GM21529 (cell line): ENCODE results near the gene YEATS2.
A peak's percentile ranks its signal among the peaks of the same experiment; 100 is the strongest.

ENCODE experiments used
- ATAC-seq: cut with Tn5 transposase; IDR thresholded peaks from one replicate; pipeline ENCODE4 v1.9.1; 2021; ENCODE audit not compliant: unreplicated experiment

The YEATS2 gene

DNA sequence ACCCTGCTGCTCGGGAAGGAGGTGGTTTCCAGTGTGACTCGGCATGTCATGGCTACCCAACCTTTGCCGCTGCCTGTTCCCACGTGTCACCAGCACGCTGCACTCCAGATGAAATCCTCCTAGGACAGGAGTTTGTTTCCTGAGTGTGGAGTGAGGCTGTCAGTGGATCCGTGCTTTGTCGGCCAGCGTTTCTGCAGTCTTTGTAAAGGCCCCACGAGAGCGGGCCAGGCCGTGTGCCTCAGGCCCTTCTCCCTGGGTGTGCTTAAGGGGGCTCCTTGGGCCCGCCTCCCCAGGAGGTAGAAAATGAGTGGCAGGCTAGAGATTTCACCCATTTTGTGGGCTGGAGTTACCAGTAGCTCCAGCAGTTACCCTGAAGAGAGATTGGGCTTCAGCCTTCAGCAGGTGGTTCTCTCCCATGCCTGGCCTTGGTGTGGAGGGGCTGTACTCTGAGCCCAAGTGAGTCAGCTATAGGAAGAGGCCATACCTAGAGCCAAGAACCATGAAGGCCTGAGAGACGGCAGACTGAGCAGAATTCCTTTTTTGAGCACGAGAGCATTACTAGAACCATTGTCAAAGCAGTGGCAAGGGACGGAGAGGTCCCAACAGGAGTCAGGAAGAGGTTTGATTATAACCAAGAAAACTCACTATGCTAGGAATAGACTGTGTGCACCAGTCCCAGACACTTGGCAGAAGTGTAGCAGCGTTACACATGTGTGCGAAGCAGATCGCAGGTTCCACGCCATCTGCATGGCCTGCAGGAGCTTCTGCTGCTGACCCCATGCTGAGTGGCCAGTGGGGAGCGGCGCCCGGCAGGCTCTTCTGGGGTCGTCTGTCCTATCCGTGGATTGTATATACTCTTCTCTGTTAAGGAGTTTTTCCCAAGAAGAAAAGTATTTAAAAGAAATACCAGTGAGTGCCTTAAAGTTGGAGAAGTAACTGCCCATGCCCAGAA is 113.3 kb downstream of the YEATS2 start:
- no peak for ATAC-seq

DNA sequence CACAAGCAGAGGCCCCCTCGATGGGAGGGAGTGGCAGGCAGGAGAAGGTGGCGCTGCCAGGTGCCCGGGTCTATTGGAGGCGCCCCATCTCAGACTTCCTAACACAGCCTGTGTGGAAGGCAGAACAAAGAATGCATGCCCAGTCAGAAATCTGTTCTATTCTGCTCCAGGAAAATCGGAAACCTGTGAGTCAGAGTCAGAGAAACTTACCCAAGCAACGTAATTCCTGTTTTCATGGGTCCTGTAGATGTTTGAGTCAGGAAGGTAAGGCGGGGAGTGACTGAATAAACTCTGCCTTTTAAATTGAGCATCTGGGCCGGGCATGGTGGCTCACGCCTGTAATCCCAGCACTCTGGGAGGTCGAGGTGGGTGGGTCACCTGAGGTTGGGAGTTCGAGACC is 114.0 kb downstream of the YEATS2 start:
- no peak for ATAC-seq

DNA sequence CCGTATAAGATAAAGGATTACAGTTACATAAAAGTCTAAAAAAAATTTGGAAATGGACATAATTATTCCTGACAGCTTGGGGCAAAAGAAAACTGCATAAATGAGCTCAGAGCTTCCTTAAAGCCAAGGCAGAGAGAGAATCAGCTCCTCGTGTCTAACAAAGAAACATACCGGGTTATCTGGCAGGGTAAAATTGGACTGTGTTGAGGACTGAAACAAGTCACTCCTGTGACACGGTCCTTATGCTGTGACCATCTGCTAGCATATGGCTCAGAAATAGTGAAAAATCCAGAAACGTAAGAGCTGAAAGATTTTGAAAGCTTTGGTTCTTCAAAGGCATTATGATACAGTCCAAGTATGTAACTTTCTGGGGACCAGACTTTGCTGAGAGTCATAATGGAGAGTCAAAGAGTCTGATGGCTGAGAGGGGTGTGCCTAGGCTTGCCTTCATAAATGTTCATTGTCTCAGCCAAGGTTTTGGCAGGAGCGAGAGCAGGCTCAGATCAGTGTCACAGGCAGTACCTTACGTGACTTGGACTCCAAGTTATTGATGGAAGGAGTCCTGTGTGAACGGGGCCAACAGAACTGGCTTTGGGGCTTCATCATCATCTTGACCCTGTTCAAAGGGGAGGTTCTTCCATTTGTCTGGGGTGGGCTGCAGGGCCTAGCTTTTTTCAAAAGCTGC is 115.3 kb downstream of the YEATS2 start:
- ATAC-seq = no peak

DNA sequence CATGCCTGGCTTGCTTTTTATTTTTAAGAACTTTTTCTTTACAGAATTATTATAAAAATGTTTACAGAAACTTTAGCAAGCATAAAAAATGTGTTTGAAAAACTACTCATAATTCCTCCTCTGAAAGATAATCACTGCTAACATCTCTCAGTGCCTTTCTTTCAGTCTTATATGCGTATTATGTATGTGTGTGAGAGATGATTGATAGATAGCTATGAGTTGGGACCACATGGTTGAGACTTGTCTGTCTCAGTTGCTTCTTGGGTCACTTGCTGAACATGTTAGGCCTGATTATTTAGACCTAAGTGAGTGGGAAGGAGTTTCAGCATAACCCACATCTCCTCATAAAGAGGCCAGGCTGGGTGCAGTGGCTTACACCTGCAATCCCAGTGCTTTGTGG is 116.6 kb downstream of the YEATS2 start:
- no peak for ATAC-seq

DNA sequence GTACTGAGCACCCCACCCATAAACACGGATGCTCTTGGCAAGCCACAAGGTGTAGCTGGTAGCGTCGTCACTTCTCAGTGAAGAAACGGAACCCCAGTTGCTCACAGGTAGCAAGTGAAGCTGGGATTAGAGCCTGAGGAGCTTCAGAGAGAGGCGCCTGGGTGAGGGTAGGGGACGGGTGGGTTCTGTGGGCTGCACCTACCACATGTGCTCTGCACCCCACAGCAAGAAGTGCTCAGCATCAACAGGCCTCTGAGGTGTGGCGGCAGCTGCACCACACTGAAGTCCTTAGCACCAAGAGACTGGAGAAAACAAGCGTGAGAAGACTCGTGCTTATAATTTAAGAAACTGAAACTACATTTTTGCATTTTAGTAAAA is 118.0 kb downstream of the YEATS2 start:
- no peak for ATAC-seq

DNA sequence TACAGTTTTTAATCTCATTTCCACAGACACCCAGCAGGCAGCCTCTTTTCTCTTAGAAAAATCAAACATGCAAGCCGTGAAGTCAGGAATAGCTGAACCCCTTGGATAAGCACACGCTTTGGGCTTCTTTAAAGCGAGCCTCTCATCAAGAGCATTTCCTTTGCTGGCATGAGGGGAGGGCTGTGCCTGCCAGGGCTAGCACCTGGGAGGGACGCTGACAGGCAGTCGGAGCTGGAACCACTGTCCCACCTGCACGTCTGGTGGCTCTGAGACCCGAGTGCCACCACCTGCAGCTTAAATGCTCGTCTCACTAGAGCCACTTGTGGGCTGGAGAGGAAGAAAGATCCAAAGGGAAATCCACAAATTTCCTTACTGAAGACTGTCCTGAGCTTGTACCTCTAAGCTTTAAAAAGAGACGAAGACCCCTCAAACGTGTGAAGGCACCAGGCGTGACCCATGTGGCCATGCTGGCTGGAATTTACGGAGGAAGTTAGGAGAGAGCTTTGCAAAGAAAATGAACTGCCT is 118.4 kb downstream of the YEATS2 start:
- no peak for ATAC-seq

DNA sequence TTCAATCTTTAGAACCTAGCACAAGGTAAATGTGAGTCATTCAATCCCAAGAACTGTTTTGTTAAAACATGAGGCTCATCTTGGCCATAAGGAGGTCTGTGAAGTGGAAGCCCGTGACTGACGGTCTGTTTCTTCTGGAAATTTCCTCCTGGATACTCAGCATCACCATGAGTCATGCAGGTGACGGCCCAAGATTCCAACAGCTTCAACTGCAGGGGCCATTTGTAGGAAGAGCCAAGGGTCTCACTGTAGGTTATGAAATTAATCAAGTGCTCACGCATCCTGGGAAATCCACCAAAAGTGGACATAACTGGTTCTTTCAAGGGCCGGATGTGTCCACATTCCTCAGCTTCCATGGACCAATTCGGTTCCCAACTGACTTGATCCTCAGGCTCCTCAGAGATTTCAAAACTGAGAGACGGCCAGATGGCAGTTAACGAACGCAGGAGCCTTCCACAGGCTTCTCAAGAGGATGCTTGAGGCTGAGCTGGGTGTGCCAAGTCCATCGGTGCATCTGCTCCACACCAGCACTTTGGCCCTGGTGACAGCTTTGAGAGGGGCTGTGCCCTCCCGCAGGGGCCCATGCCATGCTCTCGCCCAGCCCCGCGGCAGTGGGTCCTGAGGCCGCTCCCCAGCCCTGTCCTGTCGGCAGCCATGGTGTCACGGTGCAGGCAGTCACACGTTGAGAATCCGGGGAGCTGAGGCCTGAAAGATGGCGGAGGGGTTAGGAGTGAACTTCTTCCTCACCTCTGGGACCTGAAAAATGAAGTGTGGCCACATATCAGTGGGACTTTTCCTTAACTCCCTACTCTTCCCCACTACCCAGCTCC is 119.3 kb downstream of the YEATS2 start:
- ATAC-seq = no peak

DNA sequence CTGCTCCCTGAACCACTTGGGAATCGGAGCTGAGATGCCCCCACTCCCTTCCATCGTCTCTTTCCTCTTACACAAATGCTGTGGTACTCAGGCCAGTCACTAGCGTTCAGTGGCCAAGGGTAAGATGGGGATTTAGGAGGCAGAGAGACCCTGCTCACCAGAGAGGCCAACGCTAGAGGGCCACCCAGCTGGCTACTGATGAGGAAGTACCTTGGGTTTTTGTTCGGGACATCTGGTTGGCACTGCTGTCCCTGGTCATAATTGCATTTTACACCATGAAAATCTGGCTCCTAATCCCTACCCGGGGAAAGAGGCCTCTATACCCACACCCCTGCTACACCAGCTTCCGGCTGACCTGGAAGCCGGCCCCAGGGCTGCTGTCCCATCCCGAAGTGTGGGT is 120.0 kb downstream of the YEATS2 start:
- no peak for ATAC-seq

DNA sequence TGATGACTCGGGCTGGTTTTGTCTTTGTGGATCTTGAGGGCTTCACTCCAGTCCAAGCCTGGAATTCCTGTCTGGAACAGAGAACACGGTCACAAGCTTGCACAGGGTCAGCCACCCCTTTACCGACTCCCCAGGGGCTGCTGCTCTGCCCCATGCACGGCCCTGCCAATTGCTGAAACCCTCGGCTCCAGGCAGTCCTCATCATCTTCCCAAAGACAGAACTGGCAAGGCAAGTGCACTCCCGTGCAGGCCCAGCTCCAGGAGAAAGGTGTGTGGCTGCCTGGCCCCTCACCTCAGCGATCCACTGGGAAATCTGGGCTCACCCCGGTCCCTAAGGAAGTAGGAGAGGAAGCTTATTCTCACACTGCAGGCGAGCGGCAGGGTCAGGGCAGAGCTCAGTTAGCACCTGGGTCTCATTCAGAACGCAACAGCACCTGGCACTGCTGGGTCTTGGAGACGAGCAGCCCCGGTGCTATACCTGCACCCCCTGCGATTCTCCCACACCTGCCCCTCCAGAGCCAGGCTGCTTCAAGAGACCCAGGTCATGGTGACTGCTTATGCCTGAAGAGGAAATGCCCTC is 120.5 kb downstream of the YEATS2 start:
- no peak for ATAC-seq

DNA sequence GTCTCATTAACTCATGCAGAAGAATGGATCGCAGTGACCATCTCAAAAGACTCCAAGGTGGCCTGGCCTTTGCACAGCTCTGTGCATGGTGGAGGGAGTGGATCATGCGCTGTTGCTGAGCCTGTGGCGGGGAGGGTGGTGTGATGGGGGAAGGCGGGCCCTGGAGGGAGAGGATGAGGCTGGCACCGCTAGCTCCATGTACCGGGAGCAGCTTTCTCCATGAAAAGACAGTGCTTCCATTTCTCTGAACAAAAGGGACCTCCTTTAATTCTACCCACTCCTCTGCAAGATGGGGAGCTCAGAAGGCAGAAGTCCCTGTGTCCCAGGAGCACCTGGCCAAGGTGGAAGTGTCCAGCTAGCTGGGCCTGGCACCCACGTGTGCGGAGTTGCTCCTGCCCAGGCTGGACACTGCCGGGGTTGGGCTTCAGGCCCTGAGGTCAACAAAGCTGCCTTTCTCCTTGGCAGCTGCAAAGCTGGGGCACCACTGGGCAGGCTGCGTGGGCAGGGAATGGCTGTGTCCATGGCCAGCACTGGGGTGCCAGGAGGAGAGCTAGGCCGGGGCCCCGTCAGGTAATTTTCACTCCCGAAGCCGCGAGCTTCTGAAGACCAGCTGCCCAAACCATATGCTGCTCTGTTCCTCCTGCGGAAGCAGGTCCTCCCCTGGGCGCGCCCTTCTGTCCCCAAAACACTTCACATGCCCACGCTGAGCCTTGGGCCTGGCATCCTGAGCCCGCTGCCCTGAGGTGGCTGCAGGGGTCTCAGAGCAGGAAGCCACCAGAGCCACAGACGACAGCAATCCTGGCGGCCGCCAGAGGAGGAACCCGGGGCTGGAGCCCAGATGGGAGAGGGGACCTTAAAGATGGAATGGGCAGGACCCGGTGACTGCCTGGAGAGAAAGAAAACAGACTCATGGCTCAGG is 121.4 kb downstream of the YEATS2 start:
- ATAC-seq = no peak

DNA sequence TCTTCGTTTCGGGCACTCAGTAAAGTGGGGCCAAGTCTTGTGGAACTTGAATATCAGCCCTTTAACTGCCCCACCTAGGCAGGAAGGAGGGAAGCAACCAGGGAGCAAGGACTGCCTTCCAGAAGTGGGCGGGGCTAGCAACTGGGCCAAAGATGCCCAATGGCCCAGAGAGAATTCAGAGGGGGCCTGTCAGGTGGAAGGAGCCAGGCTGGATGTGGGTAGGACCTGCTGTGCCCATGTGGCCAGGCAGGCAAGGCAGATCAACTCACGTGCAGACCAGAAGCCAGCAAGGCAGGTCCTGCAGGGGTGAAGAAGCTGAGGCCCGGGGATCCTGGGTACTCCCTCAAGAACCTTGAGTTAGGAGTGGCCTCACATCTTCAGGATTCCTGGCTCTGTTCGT is 122.2 kb downstream of the YEATS2 start:
- ATAC-seq = no peak

DNA sequence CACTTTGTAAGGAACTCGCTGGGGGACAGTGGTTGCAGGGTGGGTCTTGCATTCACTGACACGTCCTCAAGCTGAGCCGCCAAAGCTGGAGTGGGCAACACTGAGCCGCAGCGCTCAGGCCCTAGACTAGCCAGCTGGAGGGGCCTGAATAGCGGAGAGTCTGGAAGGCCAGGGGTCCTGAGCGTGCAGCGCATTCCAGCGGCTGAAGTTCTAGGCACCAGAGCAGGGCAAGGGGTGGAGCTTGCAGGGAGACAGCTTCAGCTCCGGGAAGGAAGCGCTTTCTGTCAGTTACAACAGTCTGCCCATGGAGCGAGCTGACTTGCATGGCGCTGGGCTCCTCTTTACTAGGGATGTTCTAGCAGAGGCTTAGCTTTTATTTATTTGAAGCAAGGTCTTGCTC is 125.0 kb downstream of the YEATS2 start:
- ATAC-seq = no peak

DNA sequence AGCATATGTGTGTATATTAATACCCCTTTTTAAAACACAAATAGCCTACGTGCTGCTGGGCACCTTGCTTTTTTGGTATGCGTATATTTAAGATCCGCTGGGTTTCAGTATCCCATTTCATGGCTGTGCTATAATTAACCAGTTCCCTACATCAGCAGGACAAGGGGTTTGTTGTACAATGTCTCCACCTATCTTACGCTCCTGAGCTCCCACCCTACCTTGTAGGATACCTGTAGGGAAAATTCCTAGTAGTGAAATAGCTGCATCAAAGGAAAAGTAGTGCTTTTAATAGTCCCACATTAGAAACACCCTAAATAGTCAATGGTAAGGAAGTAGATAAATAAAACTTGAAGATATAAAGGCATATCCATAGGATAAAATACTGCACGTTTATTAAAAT is 126.4 kb downstream of the YEATS2 start:
- no peak for ATAC-seq

DNA sequence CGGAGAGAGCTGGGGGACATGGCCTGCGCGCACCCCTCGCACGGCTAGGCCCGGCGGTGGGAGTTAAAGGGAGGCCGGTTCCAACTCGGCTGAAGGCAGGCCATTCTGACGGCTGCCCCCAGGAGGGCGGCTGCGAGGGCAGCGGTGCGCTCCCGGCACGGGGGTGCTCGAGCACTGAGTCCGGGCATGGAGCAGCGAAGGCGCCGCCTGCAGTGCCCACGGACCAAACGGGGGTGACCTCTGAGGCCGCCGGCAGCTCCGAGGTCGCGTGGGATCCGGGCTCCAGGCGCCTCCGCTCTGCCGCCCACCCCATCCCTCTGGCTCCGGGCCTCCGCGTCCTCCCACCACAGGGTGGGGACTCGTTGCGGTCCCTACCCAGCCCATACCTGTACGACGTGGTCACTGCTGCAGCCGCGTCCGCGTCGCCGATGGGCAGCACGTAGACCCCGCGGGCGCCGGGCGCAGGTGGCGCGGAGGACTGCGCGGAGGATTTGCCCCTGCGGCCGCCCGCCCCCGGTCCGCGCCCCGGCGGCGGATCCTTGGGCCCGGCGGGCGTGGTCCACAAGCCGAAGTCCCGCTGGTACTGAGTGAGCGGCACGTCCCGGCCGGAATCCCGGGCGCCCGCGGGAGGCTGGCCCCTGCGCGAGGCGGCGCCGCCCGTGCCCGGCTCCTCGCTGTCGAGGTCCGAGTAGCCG is 127.3 kb downstream of the YEATS2 start:
- peak; percentile 22 for ATAC-seq

DNA sequence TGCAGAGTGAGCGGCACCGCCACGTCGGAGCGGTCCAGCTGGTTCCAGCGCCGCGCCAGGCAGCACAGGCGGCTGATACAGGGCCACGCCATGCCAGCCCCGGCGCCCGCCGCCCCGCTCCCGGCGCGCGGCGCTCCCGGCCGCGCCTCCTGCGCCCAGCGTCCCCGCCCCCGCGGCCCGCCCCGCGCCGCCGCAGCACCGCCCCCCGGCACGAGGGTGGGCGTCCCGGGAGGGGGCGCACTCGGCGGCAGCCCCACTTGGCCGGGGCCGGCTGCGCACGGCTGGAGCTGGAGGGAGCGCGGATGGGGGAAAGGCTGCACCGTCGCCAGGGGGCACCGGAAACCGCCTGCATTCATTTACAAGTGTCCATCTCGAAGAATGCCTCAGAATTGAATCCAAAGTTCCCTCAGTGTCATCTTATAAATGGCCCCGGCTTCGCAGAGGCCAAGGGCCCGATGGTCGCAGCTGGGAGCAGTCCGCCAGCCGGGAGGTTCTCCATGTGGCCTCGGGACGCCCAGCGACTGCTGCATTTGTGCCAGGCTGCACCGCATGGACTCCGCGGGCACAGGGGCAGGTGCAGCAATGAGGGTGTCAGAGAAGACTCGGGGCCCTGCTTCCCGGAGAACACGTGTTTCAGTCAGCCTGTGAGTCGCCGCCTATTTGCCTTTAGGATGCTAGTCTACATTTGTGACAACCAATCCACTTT is 128.0 kb downstream of the YEATS2 start, which contains the start of gene MAP6D1:
MAP6D1 (minus strand) TSS at position 122 of the 706 bp plus-strand sequence; CDS start at position 92, 30 bp downstream.
- peak; percentile 56 for ATAC-seq

DNA sequence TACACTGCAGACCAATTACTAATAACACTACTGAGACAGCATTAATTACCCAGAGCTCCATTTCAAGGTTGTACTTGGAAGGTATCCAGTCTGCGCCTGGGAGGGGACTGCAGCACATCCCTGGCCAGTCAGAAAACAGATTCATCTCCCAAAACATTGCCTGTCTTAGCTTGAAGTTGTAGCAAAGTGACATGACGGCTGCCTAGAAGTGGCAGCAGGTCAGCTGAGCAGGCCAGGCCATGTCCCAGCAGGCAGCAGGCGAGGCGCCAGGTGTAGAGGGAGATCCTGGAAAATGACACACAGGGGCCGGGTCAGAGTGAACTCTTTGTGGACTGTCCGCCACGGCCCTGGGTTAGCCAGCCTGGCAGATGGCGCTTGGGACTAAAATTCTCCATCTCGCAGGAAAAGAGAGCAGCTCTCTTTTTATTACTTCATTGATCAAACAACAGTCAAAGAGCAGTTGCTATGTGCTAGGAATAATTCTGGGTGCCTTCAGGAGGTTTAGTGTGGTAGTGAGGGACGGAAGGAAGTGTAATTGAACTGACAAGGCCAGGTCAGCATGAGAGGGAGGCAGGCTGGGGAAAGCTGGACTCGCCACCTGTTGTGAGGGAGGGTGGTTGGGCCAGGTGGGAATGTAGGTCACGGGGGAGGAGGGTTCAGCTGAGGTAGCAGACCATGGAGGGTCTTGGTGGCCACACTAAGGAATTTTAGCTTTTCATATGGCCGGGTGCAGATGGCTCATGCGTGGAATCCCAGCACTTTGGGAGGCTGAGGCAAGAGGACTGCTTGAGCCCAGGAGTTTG is 129.1 kb downstream of the YEATS2 start:
- no peak for ATAC-seq

DNA sequence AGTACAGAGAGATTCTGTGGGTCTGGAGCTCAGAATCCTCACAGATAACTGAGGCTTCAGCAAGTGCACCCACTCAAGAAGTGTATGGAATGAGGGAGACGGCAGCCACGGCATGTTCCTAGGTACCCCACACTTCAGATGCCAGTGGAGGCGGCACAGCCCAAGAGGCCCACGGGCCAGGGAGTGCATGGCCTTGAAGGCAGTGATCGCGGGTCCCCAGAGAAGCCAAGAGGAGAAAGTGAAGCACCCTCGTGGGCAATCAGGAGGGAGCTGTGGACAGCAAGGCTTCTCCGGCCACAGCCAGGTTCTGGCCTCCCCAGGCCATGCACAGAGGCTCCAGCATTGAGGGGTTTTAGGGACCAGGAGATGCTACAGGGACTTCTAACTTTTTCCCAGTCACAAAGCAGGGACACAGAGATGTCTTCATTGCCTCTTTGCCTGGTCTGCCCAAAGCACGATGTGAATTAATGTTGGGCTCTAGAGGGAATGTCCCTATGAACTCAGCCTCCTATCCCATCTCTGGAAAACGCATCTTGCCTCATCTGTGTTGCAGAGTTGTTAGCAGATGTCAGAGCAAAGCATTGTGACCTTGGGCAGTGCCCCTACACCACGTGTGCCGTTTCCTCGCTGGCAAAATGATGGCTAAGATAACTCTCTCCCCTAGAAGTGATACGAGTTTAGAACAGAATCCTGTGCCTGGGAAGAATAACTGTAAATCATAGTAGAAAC is 130.4 kb downstream of the YEATS2 start:
- no peak for ATAC-seq
